Heart left ventricle (tissue), 16 donors: Measurements from ENCODE around the gene CHRD. TPM values are rescaled to one million over a fixed set of nuclear protein-coding genes. Genes with fewer than 3 reads are reported as not detected.
A peak's percentile ranks its signal among the peaks of the same experiment; 100 is the strongest.

ENCODE experiments used
- ATAC-seq, 4 donors: fragments of 200-7000 bp; cut with Tn5 transposase; one replicate each; pipeline ENCODE4 v1.9.1; 2020 to 2022; ENCODE audit warnings: moderate library complexity in 4 of 4, mild to moderate bottlenecking in 3 of 4, moderate number of reproducible peaks in 1 of 4
- DNase-seq, 5 donors: peaks; one replicate each; pipeline ENCODE4 v3.0.0-alpha.2; 2020
- H3K27ac ChIP-seq, 12 donors: fragments of 200-600 bp; sonication (generic) in 4 of 12; one replicate each; pipeline versions ENCODE4 v1.5.0 to v1.8.0; 2016 to 2022; ENCODE audit warnings: mild to moderate bottlenecking in 2 of 12
- H3K27me3 ChIP-seq, 9 donors: fragments of 200-600 bp; sonication (generic) in 2 of 9; one replicate each; pipeline versions ENCODE4 v1.5.1 to v1.8.0; 2016 to 2022; ENCODE audit warnings: mild to moderate bottlenecking in 3 of 9
- H3K36me3 ChIP-seq, 9 donors: fragments of 200-600 bp; sonication (generic) in 2 of 9; one replicate each; pipeline versions ENCODE4 v1.5.0 to v1.8.0; 2018 to 2022; ENCODE audit warnings: mild to moderate bottlenecking in 2 of 9
- H3K4me1 ChIP-seq, 12 donors: fragments of 200-600 bp; sonication (generic) in 4 of 12; one replicate each; pipeline versions ENCODE4 v1.5.0 to v1.8.0; 2016 to 2022; ENCODE audit warnings: mild to moderate bottlenecking in 3 of 12
- H3K4me3 ChIP-seq, 12 donors: fragments of 200-600 bp; sonication (generic) in 4 of 12; one replicate each; pipeline versions ENCODE4 v1.5.0 to v1.8.0; 2017 to 2022; ENCODE audit warnings: mild to moderate bottlenecking in 9 of 12, moderate library complexity in 4 of 12
- H3K9me3 ChIP-seq, 12 donors: fragments of 200-600 bp; sonication (generic) in 4 of 12; one replicate each; pipeline versions ENCODE4 v1.5.0 to v1.8.0; 2016 to 2022; ENCODE audit warnings: mild to moderate bottlenecking in 1 of 12
- CTCF ChIP-seq, 12 donors: fragments of 200-600 bp; sonication (generic) in 4 of 12; IDR thresholded peaks; one replicate each; pipeline versions ENCODE4 v1.5.0 to v1.8.0; 2018 to 2022; ENCODE audit warnings: antibody characterized with exemption in 12 of 12, mild to moderate bottlenecking in 5 of 12
- POLR2A ChIP-seq, 2 donors: fragments of 450-650 bp; IDR thresholded peaks; one replicate each; pipeline ENCODE4 v1.6.1; 2017; ENCODE audit warnings: antibody characterized with exemption in 2 of 2, mild to moderate bottlenecking in 2 of 2, moderate library complexity in 2 of 2
- WGBS, 4 donors: extraction: QIAGEN DNeasy Blood & Tissue Kit in 2 of 4; methylation state at CpG; one replicate each; pipeline versions ENCODE4 v1.1.5 to v1.1.7; 2013 to 2018; 5-methylcytosine and 5-hydroxymethylcytosine counted together
- intact Hi-C, 10 donors: fragments of 100-400 bp; cut with DNase I; formaldehyde crosslinking; loops; one replicate each; pipeline versions ENCODE4 v1.11.1 to v1.14.2; 2022
- polyA plus RNA-seq, 2 donors: library from polyadenylated mRNA; stranded (reverse); fragments of 200-250 nt; gene quantifications; one replicate each; pipeline ENCODE4 v1.2.3, GENCODE V29; 2013
- total RNA-seq, 9 donors: library from RNA; depleted of rRNA in 2 of 9; stranded (reverse); fragments of >200 nt in 2 of 9; fragmentation: NEBNext Ultra II Directional in 3 of 9; extraction: Animal tissue kit (Norgen Biotek cat#: 25700) in 3 of 9; gene quantifications; one replicate each; pipeline versions ENCODE4 v1.1.0 to v1.2.4, GENCODE V29; 2016 to 2023
- donor health status: ischemic (EF 13 %, LVEDD 7.1; RV severe dilation, severe dysfunction).
- donor health status: healthy with polysubstance abuse.
- donor health status: DM: no; HTN: yes; CAD: no.
- donor health status: DM: no; HTN: no; CAD: no.
- donor health status: ischemic (EF 25% LVEDD 6.9; RV normal size, moderate dysfunction).
- donor health status: ischemic (EF 25% LVEDD 5.7; RV mildly dilated, moderate dysfunction).
- donor health status: healthy.
- donor health status: DM: yes; HTN: yes; CAD: no.
- donor health status: ischemic (EF 35%, LVEDD 5.7; RV mildly dilated, moderate dysfunction).
- donor health status: nonischemic (EF 11% LVEDD 7.7; RV severe dilation, severe dysfunction).
- donor health status: DM: yes; HTN: yes; CAD: no.
- donor health status: PGD.
- donor health status: ischemic (EF 29% LVEDD 5.4; RV normal size, mild dysfunction).
- donor health status: nonischemic (EF 23%, LVEDD 6.1; RV moderate dilation, normal function).

Gene CHRD
- total and polyA plus RNA-seq, 11 donors, result 2.0 to 7.4 (median 4.8) TPM

- 75 to 82% (median 77%) methylated on average over 20 of the region's 20 CpGs for WGBS, 4 donors
- DNase-seq (no peak), ATAC-seq (no peak)
- no peaks in the 10 kb centered on the region for H3K36me3 ChIP-seq
- H3K9me3 ChIP-seq, result no peaks in the 10 kb centered on the region
- intact Hi-C loops, result no loop called here
- H3K27ac ChIP-seq, result no peak overlapping the region
- H3K27me3 ChIP-seq, result peaks cover 0 to 17% (median 6%) of the 10 kb centered on the region in 9 donors
- H3K4me1 ChIP-seq, result peaks cover 0 to 6% (median 0%) of the 10 kb centered on the region in 12 donors
- no peak for TF ChIP-seq CTCF (IDR thresholded peaks at IDR 0.05)
- no peak for TF ChIP-seq POLR2A (IDR thresholded peaks at IDR 0.05)
- no peak overlapping the region for H3K4me3 ChIP-seq
Measured at GRCh38 chr3:184405075-184406030, 25.5 kb downstream of the CHRD start.

GRCh38 chr3:184409331-184409926, 29.6 kb downstream of the CHRD start:
- no peak for ATAC-seq
- no peak for DNase-seq
- H3K9me3 ChIP-seq, result no peaks in the 10 kb centered on the region

GRCh38 chr3:184409946-184410500, 30.2 kb downstream of the CHRD start:
- intact Hi-C loops, result loop anchor here in 1 of 10 donors (10.0 kb wide), 1 partner anchor 105 kb away; no protein-coding TSS in a partner anchor
- WGBS, 4 donors, result 68 to 96% (median 87%) methylated on average over 8 to 12 of the region's 12 CpGs

More at GRCh38 chr3:184409331-184409926, 29.6 kb downstream of the CHRD start:
- Histone ChIP-seq H3K36me3 (no peaks in the 10 kb centered on the region), H3K4me1 (peaks cover 0 to 6% (median 0%) of the 10 kb centered on the region in 12 donors), H3K27ac (no peak overlapping the region), H3K4me3 (no peak overlapping the region), H3K27me3 (no peaks in the 10 kb centered on the region)
- intact Hi-C loops, result no loop called here
- 86 to 94% (median 91%) methylated on average over 5 to 8 of the region's 8 CpGs for WGBS, 4 donors
- no peak for TF ChIP-seq POLR2A (IDR thresholded peaks at IDR 0.05)
- no peak for TF ChIP-seq CTCF (IDR thresholded peaks at IDR 0.05)

More at GRCh38 chr3:184409946-184410500, 30.2 kb downstream of the CHRD start:
- ATAC-seq (peak in 1 of 4 donors; percentile 30), DNase-seq (no peak)
- Histone ChIP-seq H3K4me1 (peaks cover 0 to 6% (median 0%) of the 10 kb centered on the region in 12 donors), H3K36me3 (no peaks in the 10 kb centered on the region), H3K27me3 (no peaks in the 10 kb centered on the region), H3K4me3 (no peak overlapping the region), H3K27ac (no peak overlapping the region), H3K9me3 (no peaks in the 10 kb centered on the region)
- TF ChIP-seq POLR2A (IDR thresholded peaks at IDR 0.05) (no peak), CTCF (IDR thresholded peaks at IDR 0.05) (no peak)
